ENCODE measurements around the gene NTM.

NTM gene

DNA sequence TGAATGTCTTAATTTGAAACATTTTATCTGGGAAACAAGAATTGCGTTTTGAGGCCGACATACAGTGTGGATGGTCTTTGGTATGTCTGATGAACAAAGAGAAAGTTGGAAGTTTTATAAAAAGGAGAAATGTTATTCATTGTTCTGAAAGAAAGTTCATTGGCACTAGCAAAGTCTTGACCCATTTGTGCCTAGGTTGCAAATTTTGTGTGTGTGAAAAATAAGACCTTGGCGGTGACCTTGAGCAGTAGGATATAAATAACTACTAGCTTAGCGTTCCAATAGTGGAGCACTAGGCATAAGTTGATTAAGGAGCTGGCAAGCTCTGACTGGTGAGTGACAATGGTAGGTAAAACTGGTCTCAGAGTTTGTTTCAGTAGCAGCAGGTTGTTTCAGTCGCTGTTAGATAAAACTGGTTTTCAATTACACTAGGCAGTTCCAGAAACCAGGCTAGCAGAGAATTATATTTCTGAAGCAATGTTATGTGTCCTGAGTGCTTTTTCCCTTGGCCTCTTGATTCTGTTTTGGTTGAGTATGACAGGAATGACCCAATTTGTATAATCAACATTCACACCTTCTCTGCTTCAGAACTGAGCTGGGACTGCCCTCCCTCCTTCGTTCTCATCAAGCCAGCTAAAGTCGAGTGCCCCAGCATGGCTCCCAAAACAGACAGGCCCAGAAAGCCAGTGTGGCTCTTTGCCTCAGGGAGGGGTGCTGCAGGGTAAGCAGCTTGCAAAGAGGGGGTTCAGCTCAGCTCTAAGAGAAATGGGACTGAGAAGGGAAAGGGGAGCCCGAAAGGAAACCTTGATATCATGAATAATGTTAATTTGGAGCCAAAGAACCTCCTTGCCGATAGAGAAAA lies 85.7 kb downstream of the NTM start:
- H3K4me3 ChIP-seq (ENCODE audit: low read depth, low read length): no peak overlapping the region
- no peak for DNase-seq (ENCODE audit: low read depth)

DNA sequence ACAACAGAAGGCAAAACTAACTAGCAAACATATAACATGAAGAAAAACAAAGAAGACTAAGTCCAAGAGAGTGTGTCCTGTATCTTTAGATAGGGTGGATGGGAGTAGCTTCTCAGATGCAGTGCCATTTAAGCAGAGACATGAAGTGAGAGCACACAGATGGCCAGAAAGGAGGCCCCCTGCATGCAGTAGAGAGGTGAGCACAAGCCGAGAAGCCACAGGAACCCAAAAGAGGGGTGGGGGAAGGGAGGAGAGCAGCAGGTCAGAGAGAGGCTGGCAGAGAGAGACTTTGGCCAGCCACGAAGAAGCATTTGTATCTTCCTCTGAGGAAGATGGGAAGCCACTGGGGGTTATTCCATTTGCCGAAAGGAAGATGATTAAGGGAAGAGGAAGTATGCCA lies 86.7 kb downstream of the NTM start:
- H3K4me3 ChIP-seq (ENCODE audit: low read depth, low read length): no peak overlapping the region
- DNase-seq (ENCODE audit: low read depth): no peak

DNA sequence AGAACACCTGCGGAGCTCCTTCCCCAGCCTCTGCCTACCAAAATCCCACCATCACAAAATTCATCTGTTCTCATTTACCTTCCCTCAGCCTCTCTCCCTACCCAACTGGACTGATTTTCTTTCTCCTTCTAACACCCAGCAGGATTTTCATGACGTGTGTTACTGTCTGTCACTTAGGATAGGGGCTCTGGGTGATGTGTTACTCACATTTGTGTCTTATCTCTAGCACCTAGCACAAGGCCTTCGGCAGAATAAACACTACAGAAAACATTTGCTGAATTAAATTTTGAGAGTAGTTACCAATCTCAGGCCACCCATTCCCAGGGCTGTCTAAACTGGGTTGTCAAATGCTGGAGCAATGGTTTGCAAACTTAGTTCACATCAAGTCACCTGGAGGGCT lies 88.0 kb downstream of the NTM start:
- no peak overlapping the region for H3K4me3 ChIP-seq (ENCODE audit: low read depth, low read length)
- DNase-seq (ENCODE audit: low read depth): no peak

DNA sequence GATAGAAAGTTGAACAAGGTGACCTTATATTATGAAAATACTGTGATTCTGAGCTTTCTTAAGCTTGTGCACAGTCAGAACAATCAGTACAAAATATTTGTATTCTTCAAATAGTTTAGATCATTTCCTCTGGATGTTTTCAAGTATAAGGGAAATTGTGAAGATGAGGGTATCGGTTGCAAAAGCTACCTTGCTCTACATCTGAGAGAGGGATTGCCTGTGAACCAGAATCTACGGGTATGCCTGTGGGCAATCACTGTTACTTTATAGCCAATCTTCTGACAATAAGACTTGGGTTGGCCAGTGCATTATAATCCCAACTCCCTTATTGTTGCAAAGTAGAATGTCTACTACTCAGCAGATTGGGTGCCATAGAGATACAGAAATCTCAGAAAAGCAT lies 90.5 kb downstream of the NTM start:
- H3K4me3 ChIP-seq (ENCODE audit: low read depth, low read length): no peak overlapping the region
- no peak for DNase-seq (ENCODE audit: low read depth)

DNA sequence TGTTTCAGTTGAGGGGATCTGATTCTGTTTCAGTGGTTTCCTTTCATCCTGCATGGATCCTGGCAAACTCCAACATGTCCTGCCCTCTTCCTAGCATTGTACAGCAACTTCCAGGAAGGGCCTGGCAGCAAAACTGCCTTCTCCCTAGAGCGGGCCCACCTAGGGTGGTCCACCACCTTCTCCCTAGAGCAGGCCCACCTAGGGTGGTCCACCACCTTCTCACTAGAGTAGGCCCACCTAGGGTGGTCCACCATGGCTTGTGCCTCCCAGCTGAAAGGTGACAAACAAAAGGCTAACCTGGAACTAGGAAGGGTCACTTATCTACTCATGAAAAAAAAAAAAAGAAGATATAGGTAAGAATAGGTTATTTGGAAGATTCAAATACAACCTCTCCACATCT lies 92.2 kb downstream of the NTM start:
- H3K4me3 ChIP-seq (ENCODE audit: low read depth, low read length): no peak overlapping the region
- no peak for DNase-seq (ENCODE audit: low read depth)

DNA sequence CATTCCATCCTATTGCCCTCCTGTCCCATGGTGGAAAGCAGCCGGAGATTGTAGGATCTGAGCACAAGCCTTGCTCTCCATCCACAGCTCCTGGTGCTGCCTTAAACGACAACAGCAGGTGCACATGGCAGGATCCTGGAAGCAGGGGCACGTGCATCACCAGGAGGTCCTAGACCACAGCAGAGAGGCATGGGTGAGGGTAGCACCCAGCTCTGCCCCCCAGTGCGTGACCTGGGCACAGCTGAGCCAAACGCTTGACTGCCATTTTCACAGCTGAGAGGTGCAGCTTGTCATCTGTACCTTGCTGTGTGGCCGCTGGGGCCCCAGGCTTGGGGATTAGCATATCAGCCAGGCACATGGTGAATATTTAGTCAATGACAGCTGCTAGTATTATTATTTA lies 92.7 kb downstream of the NTM start:
- no peak overlapping the region for H3K4me3 ChIP-seq (ENCODE audit: low read depth, low read length)
- no peak for DNase-seq (ENCODE audit: low read depth)

DNA sequence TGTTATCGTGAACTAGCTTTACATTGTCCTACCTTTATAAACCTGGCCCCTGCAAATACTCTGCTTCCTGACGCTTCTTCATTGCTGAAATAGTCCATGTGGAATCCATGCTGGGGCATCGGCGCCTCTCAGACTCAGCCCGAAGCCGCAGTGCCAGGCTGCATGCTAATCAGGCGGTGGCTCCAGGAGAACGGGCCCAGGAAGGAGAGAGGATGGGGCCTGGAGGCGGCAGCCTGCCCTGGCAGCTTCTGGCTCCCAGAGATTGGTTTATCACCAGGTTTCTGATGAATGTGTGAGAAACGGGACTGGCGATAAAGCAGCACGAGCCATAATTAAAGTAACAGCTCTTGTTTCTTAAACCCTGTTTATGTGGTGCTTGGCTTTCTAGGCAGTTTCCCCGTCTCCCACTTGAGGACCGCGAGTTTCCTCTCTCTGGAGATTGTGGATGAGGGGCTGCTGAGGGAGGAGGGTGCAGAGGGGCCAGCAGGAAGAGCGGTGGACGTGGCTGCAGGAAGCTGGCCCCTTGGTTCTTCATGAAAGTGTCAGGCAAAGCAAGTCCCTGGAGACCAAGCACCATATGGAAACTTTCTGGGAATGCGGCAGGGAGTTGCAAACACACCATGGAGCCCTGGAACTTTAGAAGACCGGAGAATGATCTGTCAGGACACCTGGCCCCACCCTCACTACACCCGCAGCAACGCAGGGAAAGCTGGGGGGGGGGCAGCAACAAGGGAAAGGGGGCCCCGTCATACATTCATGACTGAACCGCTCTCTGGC lies 93.4 kb downstream of the NTM start:
- H3K4me3 ChIP-seq (ENCODE audit: low read depth, low read length): no peak overlapping the region
- DNase-seq (ENCODE audit: low read depth): no peak

DNA sequence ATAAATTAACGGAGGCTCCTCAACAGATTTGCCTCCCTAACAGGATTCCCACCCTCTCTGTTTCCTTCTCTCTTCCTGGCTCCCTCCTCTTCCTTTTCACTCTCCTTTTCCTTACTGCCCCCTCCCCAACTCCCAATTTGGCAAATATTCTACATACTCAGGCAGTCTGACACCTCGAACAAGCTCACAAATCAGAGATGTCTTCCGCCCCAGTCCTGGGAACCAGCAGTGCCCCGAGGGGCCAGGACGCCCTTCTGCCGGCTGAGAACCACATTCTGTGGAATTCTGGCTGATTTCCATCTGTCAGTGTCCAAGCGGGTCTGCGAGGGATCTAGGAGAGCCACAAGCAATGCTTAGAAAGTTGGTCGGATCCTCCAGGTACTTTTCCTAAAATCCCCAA lies 94.0 kb downstream of the NTM start:
- DNase-seq (ENCODE audit: low read depth): no peak
- H3K4me3 ChIP-seq (ENCODE audit: low read depth, low read length): no peak overlapping the region

DNA sequence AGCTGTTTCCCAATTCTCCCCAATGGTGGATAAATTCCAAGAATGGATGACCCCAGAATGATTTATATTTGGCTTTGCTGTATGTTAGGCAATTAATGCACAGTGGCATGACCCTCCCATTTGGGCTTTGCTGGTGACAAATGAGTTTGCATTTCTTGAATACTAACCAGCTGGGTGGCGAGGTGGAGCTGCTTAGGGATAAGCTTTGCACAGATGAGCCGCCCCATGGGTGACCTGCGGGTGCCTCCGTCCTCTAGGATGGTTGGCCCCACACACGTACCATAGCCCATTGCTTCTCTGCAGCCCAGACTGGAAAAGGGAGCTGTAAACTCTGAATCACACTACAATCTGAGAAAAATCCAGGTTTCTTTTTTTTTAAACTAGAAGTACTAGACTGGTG lies 94.6 kb downstream of the NTM start:
- H3K4me3 ChIP-seq (ENCODE audit: low read depth, low read length): no peak overlapping the region
- DNase-seq (ENCODE audit: low read depth): no peak

DNA sequence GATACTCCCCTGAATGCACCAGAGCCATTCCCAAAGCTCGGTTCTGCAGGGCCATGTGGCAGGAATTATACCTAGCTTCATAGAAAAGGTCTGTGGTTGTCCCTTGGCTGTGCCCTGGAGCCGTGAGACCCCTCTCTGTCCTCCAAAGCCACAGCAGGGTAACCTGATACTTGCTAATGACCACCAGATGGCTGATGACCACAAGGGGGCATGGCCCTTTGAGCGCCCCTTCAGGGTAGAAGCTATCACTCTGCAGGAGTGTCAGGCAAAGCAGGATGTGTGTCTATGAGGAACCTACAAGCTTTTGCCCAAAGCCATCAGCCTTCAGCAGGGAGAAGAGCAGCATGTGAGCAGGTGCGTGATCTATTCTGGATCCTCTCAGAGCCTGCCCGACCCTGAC lies 95.3 kb downstream of the NTM start:
- DNase-seq (ENCODE audit: low read depth): no peak
- no peak overlapping the region for H3K4me3 ChIP-seq (ENCODE audit: low read depth, low read length)

DNA sequence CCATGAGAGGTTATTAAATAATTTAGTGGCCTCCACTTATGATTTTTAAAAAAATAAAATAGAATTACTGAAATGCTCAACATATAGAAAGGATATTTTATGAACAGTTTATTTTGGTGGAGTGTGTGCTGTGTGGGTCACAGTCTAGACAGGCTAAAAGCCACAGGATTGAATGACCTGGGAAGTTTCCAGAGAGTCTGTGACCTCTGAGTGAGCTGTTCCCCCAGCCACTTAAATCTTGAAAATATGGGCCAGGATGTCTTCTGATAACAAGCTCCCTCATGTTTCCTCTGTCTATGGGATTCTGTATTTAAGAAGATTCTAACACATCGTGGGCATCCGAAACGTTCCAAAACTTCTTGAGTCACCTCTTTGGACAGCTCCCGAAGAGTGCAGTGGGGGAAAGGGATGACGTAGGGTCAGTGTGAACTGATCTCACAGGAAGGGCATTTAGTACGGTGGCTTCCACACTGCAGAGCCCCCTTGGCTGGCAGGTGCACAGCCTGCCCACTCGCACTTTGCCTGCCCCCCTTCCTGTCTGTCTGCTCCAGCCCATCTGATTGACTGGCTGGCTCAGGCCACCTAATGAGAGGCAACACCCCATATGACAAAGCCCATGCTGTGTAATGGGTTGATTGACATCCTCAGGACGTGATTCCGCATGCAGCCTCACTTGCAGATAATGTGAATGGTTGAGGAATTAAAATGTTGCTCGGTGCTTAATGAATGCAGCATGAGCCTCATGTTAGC lies 97.4 kb downstream of the NTM start:
- no peak for DNase-seq (ENCODE audit: low read depth)
- no peak overlapping the region for H3K4me3 ChIP-seq (ENCODE audit: low read depth, low read length)

DNA sequence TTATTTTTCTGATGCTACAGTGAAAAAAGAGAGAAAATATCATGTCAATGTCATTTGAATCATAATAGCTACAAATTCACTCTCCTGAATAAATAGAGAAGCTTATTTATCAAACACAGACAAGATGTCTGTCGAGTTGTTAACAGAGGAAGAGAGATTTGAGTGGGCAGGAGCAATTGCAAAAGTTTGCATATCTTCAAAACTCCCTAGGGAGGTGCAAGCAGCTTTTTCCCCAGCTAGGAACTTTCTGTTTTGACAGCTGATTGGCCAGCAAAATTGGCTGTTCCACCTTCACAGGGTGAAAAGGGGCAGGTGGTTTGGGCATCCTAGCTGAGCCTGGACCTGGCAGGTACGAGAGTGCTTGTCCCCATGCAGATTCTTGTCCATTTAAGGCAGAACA lies 98.2 kb downstream of the NTM start:
- DNase-seq (ENCODE audit: low read depth): no peak
- H3K4me3 ChIP-seq (ENCODE audit: low read depth, low read length): no peak overlapping the region

DNA sequence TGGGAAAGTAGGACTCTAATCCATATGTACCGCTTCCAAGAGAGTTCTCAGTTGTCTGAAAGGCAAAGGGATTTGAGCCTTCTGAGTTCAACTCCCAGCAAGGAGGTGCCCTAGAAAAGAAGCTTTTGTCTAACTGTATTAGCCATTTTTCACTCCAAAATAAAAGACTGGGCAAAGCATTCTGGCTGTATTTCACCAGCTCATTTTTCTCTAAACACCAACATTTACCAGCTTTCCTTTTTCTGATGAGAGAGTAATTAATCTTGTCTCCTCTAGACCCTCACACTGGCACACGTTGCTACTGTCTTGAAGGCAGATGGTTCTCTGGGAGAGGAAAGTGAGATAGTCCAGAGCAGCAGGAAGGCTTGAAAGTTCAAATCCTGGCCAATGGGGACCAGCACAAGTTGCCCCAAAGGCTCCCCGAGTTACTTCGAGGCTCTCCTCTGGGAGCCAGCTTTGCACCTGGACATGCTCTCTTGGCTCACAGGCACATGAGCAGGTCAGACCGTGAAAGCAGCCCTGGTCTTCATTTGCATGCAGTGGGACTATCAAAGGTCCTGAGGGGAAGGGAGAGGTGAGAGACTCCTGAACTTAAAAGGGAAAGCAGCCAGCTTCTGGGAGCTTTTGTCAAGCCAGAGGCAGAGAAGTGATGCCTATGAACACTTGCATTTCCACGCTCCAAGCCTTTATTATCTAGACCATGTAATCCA lies 100.0 kb downstream of the NTM start:
- H3K4me3 ChIP-seq (ENCODE audit: low read depth, low read length): no peak overlapping the region
- no peak for DNase-seq (ENCODE audit: low read depth)

DNA sequence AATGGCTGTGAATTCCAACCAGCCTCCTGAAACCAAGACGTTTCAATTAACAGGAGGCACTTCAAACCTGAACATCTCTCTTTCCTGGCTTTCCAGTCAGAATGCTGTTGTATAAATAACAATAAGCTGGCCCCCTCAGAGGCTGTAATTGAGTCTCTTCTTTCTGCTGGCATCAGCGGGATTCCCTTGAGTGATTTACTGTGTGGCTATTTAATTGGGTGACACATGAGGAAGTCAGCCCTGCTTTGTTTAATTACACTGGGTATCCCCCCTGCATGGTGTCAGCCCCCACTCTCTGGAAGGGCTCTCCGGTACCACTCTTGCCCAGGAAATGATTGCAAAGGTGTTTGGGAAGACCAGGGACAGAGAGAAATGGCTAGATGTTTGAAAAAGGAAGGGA lies 101.6 kb downstream of the NTM start:
- DNase-seq (ENCODE audit: low read depth): no peak
- H3K4me3 ChIP-seq (ENCODE audit: low read depth, low read length): no peak overlapping the region

DNA sequence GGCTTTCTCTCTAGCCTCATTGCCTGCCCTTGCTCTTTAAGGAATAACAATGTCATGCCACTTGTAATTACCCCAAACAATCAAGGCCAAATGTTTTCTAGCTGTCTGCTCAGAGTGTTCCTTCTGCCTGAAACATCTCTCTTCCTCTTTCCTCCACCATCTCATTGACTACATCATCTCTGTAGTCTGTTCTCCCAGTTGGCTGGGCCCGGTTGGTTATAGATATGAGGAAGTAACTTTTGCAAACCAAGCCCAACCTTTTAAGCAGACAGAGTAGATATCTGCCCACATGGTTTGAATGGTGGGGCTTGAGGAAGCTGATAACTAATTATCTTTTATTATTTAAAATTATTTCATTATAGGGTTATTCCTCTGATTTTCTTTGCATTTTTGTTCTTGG lies 104.5 kb downstream of the NTM start:
- no peak for DNase-seq (ENCODE audit: low read depth)
- no peak overlapping the region for H3K4me3 ChIP-seq (ENCODE audit: low read depth, low read length)

DNA sequence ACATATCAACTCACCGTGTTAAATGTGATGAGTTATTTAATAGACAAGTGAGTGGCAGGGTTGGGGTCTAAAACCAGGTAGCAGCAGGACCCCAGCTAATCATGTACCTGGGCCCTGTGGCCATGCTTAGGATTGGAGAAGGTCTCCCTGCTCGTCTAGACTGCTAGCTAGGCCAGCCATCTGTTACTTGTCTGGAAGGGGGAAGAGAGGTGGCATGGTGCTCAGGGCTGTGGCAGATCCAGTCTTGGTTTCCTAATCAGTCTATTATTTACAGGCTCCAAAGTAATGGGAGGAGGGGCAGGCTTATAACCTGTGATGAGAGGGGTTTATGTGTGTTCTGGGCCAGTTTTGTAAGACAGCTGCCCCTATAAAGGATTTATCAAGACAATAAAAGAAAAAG lies 105.9 kb downstream of the NTM start:
- no peak overlapping the region for H3K4me3 ChIP-seq (ENCODE audit: low read depth, low read length)
- no peak for DNase-seq (ENCODE audit: low read depth)

DNA sequence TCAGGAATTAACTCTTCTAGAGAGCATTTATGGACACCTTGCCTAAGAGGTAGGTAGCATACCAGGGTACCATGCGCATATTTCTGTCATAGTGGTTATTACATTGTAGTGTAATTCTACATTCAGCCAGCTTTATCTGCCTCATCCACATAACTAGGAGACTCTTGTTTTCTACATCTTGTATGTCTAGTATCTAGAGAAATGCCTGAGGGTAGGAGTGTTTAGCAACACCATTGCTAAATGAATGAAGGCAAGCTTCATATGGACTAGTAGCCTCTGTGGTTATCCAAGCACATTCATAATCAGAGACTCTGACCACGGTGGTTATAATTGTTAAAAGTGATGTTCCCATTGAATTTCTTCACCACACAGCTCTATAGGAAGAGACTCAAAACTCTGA lies 107.9 kb downstream of the NTM start:
- DNase-seq (ENCODE audit: low read depth): no peak

DNA sequence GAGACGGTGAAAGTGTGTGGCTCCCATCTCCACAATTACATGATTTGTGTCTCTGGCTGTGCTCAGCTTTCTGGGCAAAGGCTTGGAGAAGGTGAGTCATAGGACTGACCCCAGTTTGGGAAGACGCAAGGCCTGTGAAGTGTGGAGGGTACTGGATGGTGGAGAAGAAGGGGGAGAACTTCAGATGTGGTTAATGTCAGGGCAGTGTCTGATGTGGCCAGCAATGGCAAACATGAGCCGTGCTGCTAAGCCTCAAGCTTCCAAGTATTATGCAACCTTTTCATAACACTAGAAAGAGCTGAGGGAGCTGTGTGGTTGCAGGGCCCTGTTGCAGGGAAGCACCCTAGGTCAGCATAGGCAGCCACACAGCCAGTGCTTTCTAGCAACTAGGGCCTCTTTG lies 110.9 kb downstream of the NTM start:
- no peak for DNase-seq (ENCODE audit: low read depth)
- no peak overlapping the region for H3K4me3 ChIP-seq (ENCODE audit: low read depth, low read length)

More for the DNA sequence above, 107.9 kb downstream of the NTM start:
- H3K4me3 ChIP-seq (ENCODE audit: low read depth, low read length): no peak overlapping the region

DNA sequence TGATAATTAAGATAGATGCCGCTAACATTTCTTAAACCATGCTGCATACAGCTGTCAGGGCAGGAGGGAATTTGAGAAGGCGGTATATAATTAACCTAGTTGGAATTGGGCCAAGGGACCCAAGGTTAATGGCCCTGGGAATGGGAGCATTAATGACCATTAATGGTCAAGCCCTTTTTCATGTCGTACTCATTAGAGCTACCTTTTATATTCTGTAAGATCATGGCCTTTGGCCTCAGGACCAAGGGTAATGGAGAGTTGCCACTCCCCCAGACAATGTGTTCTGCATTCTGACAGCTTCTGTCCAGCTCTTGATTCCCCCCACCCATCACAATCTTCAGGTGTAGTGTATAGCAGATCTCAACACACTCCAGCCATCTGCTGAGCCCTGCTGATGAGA lies 111.6 kb downstream of the NTM start:
- DNase-seq (ENCODE audit: low read depth): no peak
- no peak overlapping the region for H3K4me3 ChIP-seq (ENCODE audit: low read depth, low read length)

DNA sequence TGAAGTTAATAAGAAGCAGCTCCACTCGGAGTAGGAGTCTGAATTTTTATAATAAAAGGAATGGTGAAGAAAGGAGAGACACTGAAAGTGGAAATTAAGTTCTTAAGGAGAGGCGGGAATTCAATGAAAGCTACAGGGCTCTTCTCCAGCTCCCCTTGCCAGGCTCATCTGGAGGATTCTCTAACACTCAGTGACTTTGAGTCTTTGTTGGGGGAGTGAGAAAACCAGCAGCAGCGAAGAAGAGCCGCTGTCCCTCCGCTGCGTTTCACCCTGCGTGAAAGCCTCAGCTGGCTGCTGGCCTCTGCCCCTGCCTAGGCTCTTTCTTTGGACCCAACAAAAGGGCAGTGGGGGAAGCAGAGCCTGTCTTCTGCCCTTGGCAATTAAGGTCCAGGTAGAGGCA lies 113.0 kb downstream of the NTM start:
- DNase-seq (ENCODE audit: low read depth): no peak

More for the DNA sequence above, 113.0 kb downstream of the NTM start:
- H3K4me3 ChIP-seq (ENCODE audit: low read depth, low read length): no peak overlapping the region

Data from skeletal muscle cell (primary cell).